ENCODE results near the gene ZACN.

Gene ZACN

DNA sequence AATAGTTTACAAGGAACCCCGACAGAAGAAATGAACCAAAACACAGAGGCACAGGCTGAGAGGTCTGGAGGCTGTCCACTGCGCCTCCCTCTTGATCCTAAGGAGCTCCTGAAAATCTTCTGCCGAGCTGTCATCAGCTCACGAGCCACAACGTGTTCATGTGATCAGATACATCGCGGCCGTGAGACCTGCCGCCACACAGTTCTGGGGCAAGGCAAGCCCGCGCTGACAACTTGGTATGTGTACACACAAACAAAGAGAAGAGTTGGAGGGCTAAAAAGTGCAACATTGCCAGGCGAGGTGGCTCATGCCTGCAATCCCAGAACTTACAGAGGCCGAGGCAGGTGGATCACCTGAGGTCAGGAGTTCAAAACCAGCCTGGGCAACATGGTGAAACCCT is 17.0 kb downstream of the ZACN start:
- no peaks in the 10 kb centered on the region for H4K20me1 ChIP-seq (ENCODE audit: low read depth, low read length)
- no peak overlapping the region for H3K4me3 ChIP-seq (ENCODE audit: insufficient read depth, low read length, poor library complexity, severe bottlenecking)
- H3K27me3 ChIP-seq (ENCODE audit: low read length), result no peaks in the 10 kb centered on the region
- no peak overlapping the region for H3K9ac ChIP-seq (ENCODE audit: low read length)
- H3K4me2 ChIP-seq (ENCODE audit: low read depth, low read length, poor library complexity, severe bottlenecking), result no peak overlapping the region
- no peaks in the 10 kb centered on the region for H3F3A ChIP-seq (ENCODE audit: insufficient read depth)
- no peaks in the 10 kb centered on the region for H3K9me2 ChIP-seq (replicated peaks; ENCODE audit: insufficient read depth, low read length)
- H3K27ac ChIP-seq (ENCODE audit: low read depth, low read length), result no peak overlapping the region
- no peaks in the 10 kb centered on the region for H3K9me3 ChIP-seq (ENCODE audit: insufficient read depth, low read length)
- 0 out of 2 replicates have a peak, but pooled peaks cover 4% of the 10 kb centered on the region for H3K36me3 ChIP-seq (ENCODE audit: low read length)
- H2AFZ ChIP-seq (ENCODE audit: low read depth, low read length, severe bottlenecking), result no peak overlapping the region
- TF ChIP-seq CTCF (IDR thresholded peaks at IDR 0.05; ENCODE audit: insufficient read depth, low read length, poor library complexity, severe bottlenecking) (no peak), EZH2phosphoT487 (conservative IDR thresholded peaks at IDR 0.05; ENCODE audit: low read length) (no peak)
- no peaks in the 10 kb centered on the region for H3K79me2 ChIP-seq (ENCODE audit: insufficient read depth, low read length)

GRCh38 chr17:76097716-76098295 is 18.8 kb downstream of the ZACN start:
- Histone ChIP-seq H3K27ac (ENCODE audit: low read depth, low read length) (no peak overlapping the region), H3K27me3 (ENCODE audit: low read length) (no peaks in the 10 kb centered on the region), H3K9ac (ENCODE audit: low read length) (no peak overlapping the region), H3K9me3 (ENCODE audit: insufficient read depth, low read length) (no peaks in the 10 kb centered on the region), H2AFZ (ENCODE audit: low read depth, low read length, severe bottlenecking) (no peak overlapping the region), H3F3A (ENCODE audit: insufficient read depth) (no peaks in the 10 kb centered on the region), H3K79me2 (ENCODE audit: insufficient read depth, low read length) (peaks cover 4% of the 10 kb centered on the region), H3K4me3 (ENCODE audit: insufficient read depth, low read length, poor library complexity, severe bottlenecking) (no peak overlapping the region), H3K4me2 (ENCODE audit: low read depth, low read length, poor library complexity, severe bottlenecking) (no peak overlapping the region), H4K20me1 (ENCODE audit: low read depth, low read length) (no peaks in the 10 kb centered on the region), H3K9me2 (replicated peaks; ENCODE audit: insufficient read depth, low read length) (no peaks in the 10 kb centered on the region), H3K36me3 (ENCODE audit: low read length) (0 out of 2 replicates have a peak, but pooled peaks cover 4% of the 10 kb centered on the region)
- no peak for TF ChIP-seq EZH2phosphoT487 (conservative IDR thresholded peaks at IDR 0.05; ENCODE audit: low read length)
- no peak for TF ChIP-seq CTCF (IDR thresholded peaks at IDR 0.05; ENCODE audit: insufficient read depth, low read length, poor library complexity, severe bottlenecking)

GRCh38 chr17:76102944-76103273 is 23.9 kb downstream of the ZACN start:
- Histone ChIP-seq H3K9ac (ENCODE audit: low read length) (peak overlapping the region; percentile 72), H3K27ac (ENCODE audit: low read depth, low read length) (0 out of 2 replicates have a peak overlapping the region, but pooled peaks have one; percentile 30), H2AFZ (ENCODE audit: low read depth, low read length, severe bottlenecking) (peak overlapping the region; percentile 60), H3K36me3 (ENCODE audit: low read length) (0 out of 2 replicates have a peak, but pooled peaks cover 4% of the 10 kb centered on the region), H3F3A (ENCODE audit: insufficient read depth) (peaks cover 10% of the 10 kb centered on the region), H3K4me2 (ENCODE audit: low read depth, low read length, poor library complexity, severe bottlenecking) (peak overlapping the region; percentile 64), H3K4me3 (ENCODE audit: insufficient read depth, low read length, poor library complexity, severe bottlenecking) (peak overlapping the region; percentile 67), H4K20me1 (ENCODE audit: low read depth, low read length) (no peaks in the 10 kb centered on the region), H3K9me2 (replicated peaks; ENCODE audit: insufficient read depth, low read length) (no peaks in the 10 kb centered on the region), H3K79me2 (ENCODE audit: insufficient read depth, low read length) (peaks cover 11% of the 10 kb centered on the region), H3K9me3 (ENCODE audit: insufficient read depth, low read length) (no peaks in the 10 kb centered on the region), H3K27me3 (ENCODE audit: low read length) (no peaks in the 10 kb centered on the region)
- TF ChIP-seq CTCF (IDR thresholded peaks at IDR 0.05; ENCODE audit: insufficient read depth, low read length, poor library complexity, severe bottlenecking), result no peak
- no peak for TF ChIP-seq EZH2phosphoT487 (conservative IDR thresholded peaks at IDR 0.05; ENCODE audit: low read length)
